HCT116 (cell line): Measurements from ENCODE around the gene TNIK. TPM values are rescaled to one million over a fixed set of nuclear protein-coding genes. Genes with fewer than 3 reads are reported as not detected.

Source experiments
- ATAC-seq: fragments of 200-7000 bp; cut with Tn5 transposase; 2 replicates; pipeline ENCODE4 v1.9.1; 2020; ENCODE audit warnings: mild to moderate bottlenecking, moderate library complexity
- BruUV-seq: library from RNA; stranded (reverse); fragments of 400-500 nt; replicated peaks from 2 replicates; lab custom pipeline; 2021; lab: Mats Ljungman, UMichigan
- CTCF ChIA-PET: fragments of 300-600 bp; sonication (Branson Sonifier 250); formaldehyde crosslinking; loops from one replicate; lab custom pipeline; 2021; ENCODE audit warnings: antibody characterized with exemption; lab: Charles Lee
- POLR2A ChIA-PET: fragments of 300-600, 350-600 bp; sonication (Branson Sonifier 250); formaldehyde crosslinking; loops from one replicate; lab custom pipeline; 2021; ENCODE audit warnings: antibody characterized with exemption; lab: Charles Lee
- RAD21 ChIA-PET, 2 experiments: fragments of 300-600 bp; sonication (Branson Sonifier 250); formaldehyde crosslinking; loops; one replicate each; lab custom pipeline; 2023; ENCODE audit warnings: low total read pairs in 2 of 2; ENCODE audit not compliant: uncharacterized antibody in 2 of 2, unreplicated experiment in 2 of 2, low non-redundant PET in 1 of 2; lab: Charles Lee
- DNase-seq: peaks from one replicate; pipeline ENCODE4 v3.0.0-alpha.2; 2010; ENCODE audit warnings: low read depth, low spot score
- H2AFZ ChIP-seq: fragments of 200-600 bp; shearing (Covaris generic), sonication (generic); 2 replicates; pipeline ENCODE4 v1.6.1; 2017; ENCODE audit warnings: low read depth, mixed run types, mixed read lengths, antibody characterized with exemption, low read length; ENCODE audit not compliant: poor library complexity, severe bottlenecking
- H3K27ac ChIP-seq: 2 replicates; pipeline ENCODE4 v1.5.1; 2012; ENCODE audit warnings: low read depth, low read length
- H3K27me3 ChIP-seq: fragments of 200-600 bp; sonication (generic); 2 replicates; pipeline ENCODE4 v1.6.1; 2016; ENCODE audit warnings: mixed run types, low read length, mixed read lengths; ENCODE audit not compliant: insufficient read depth
- H3K36me3 ChIP-seq, 2 experiments: fragments of 200-500 bp in 1 of 2; fragments of 200-600 bp in 1 of 2; sonication (Bioruptor generic) in 1 of 2; sonication (generic) in 1 of 2; 2 replicates each; pipeline versions ENCODE4 v1.5.1 to v1.6.1; 2014 to 2016; ENCODE audit warnings: low read length in 2 of 2, inconsistent platforms in 1 of 2, mixed read lengths in 1 of 2, mixed run types in 1 of 2; ENCODE audit not compliant: insufficient read depth in 2 of 2, control insufficient read depth in 1 of 2
- H3K4me1 ChIP-seq, 2 experiments: fragments of 200-600 bp in 1 of 2; sonication (generic) in 1 of 2; 2 replicates each; pipeline versions ENCODE4 v1.5.1 to v1.6.1; 2012 to 2017; ENCODE audit warnings: low read length in 2 of 2, inconsistent platforms in 1 of 2, mild to moderate bottlenecking in 1 of 2, mixed read lengths in 1 of 2, mixed run types in 1 of 2, moderate library complexity in 1 of 2; ENCODE audit not compliant: insufficient read depth in 2 of 2, control insufficient read depth in 1 of 2
- H3K4me2 ChIP-seq: fragments of 200-600 bp; sonication (generic); 2 replicates; pipeline ENCODE4 v1.6.1; 2017; ENCODE audit warnings: mixed run types, low read length, mixed read lengths
- H3K4me3 ChIP-seq, 2 experiments: fragments of 200-600 bp in 1 of 2; sonication (generic) in 1 of 2; replicated peaks in 1 of 2; 2 replicates each; pipeline ENCODE4 v1.5.1; 2011 to 2016; ENCODE audit warnings: low read length in 2 of 2, control low read depth in 1 of 2, low read depth in 1 of 2, mild to moderate bottlenecking in 1 of 2, mixed read lengths in 1 of 2, mixed run types in 1 of 2
- H3K79me2 ChIP-seq: fragments of 200-600 bp; sonication (generic); 2 replicates; pipeline ENCODE4 v1.6.1; 2017; ENCODE audit warnings: mild to moderate bottlenecking, mixed run types, low read length, moderate library complexity, mixed read lengths; ENCODE audit not compliant: insufficient read depth
- H3K9ac ChIP-seq: fragments of 200-600 bp; sonication (generic); 2 replicates; pipeline ENCODE4 v1.6.1; 2016; ENCODE audit warnings: low read length, mixed read lengths
- H3K9me2 ChIP-seq: fragments of 200-600 bp; sonication (generic), shearing (Covaris generic); 2 replicates; pipeline ENCODE4 v1.6.1; 2017; ENCODE audit warnings: mixed run types, mild to moderate bottlenecking, moderate library complexity; ENCODE audit not compliant: insufficient read depth
- H3K9me3 ChIP-seq, 2 experiments: fragments of 200-500 bp in 1 of 2; fragments of 200-600 bp in 1 of 2; sonication (Bioruptor generic) in 1 of 2; sonication (generic) in 1 of 2; 2 replicates each; pipeline ENCODE4 v1.6.1; 2014 to 2017; ENCODE audit warnings: low read length in 2 of 2, mixed read lengths in 2 of 2, inconsistent platforms in 1 of 2, low read depth in 1 of 2, mild to moderate bottlenecking in 1 of 2, mixed run types in 1 of 2, moderate library complexity in 1 of 2; ENCODE audit not compliant: control insufficient read depth in 1 of 2, insufficient read depth in 1 of 2
- H4K20me1 ChIP-seq: fragments of 200-600 bp; sonication (generic), shearing (Covaris generic); 2 replicates; pipeline ENCODE4 v1.6.1; 2017; ENCODE audit warnings: mixed run types, mild to moderate bottlenecking, moderate library complexity; ENCODE audit not compliant: insufficient read depth
- ATF3 ChIP-seq: IDR thresholded peaks from 2 replicates; pipeline ENCODE4 v1.6.1; 2012
- CBX3 ChIP-seq: IDR thresholded peaks from 2 replicates; pipeline ENCODE4 v1.6.1; 2012; ENCODE audit warnings: low read depth
- CEBPB ChIP-seq: IDR thresholded peaks from 2 replicates; pipeline ENCODE4 v1.6.1; 2012; ENCODE audit warnings: low read depth
- CTCF ChIP-seq, 3 experiments: fragments of 200-600 bp in 1 of 3; sonication (generic) in 1 of 3; IDR thresholded peaks in 2 of 3; conservative IDR thresholded peaks in 1 of 3; 2 replicates each; pipeline ENCODE4 v1.5.1; 2012 to 2017; ENCODE audit warnings: low read depth in 2 of 3, low read length in 2 of 3, antibody characterized with exemption in 1 of 3, borderline replicate concordance in 1 of 3, control low read depth in 1 of 3, mild to moderate bottlenecking in 1 of 3, mixed read lengths in 1 of 3, mixed run types in 1 of 3, moderate library complexity in 1 of 3; ENCODE audit not compliant: insufficient read depth in 1 of 3
- EGR1 ChIP-seq: IDR thresholded peaks from 2 replicates; pipeline ENCODE4 v1.6.1; 2012; ENCODE audit warnings: low read depth
- ELF1 ChIP-seq: IDR thresholded peaks from 2 replicates; pipeline ENCODE4 v1.6.1; 2012; ENCODE audit warnings: low read depth, borderline replicate concordance
- FOSL1 ChIP-seq: IDR thresholded peaks from 2 replicates; pipeline ENCODE4 v1.6.1; 2012; ENCODE audit warnings: low read depth
- JUND ChIP-seq: IDR thresholded peaks from 2 replicates; pipeline ENCODE4 v1.6.1; 2012
- MAX ChIP-seq: IDR thresholded peaks from 2 replicates; pipeline ENCODE4 v1.6.1; 2012
- POLR2AphosphoS5 ChIP-seq: IDR thresholded peaks from 2 replicates; pipeline ENCODE4 v1.6.1; 2011; ENCODE audit warnings: mild to moderate bottlenecking, low read depth, low read length, moderate library complexity
- RAD21 ChIP-seq: IDR thresholded peaks from 2 replicates; pipeline ENCODE4 v1.6.1; 2012; ENCODE audit warnings: low read depth, mild to moderate bottlenecking
- SIN3A ChIP-seq: IDR thresholded peaks from 2 replicates; pipeline ENCODE4 v1.6.1; 2012; ENCODE audit warnings: low read depth
- SRF ChIP-seq: IDR thresholded peaks from 2 replicates; pipeline ENCODE4 v1.6.1; 2012; ENCODE audit warnings: low read depth
- TCF7L2 ChIP-seq: IDR thresholded peaks from 2 replicates; pipeline ENCODE4 v1.7.0; 2011; ENCODE audit warnings: borderline replicate concordance, inconsistent platforms; ENCODE audit not compliant: insufficient read depth, insufficient read length; ENCODE audit errors: extremely low read depth
- ZNF274 ChIP-seq: fragments of 200-500 bp; sonication (Bioruptor generic); IDR thresholded peaks from 2 replicates; pipeline ENCODE4 v1.6.1; 2014; ENCODE audit warnings: mild to moderate bottlenecking, low read depth, low read length, inconsistent platforms
- intact Hi-C: fragments of 100-400 bp; cut with micrococcal nuclease; formaldehyde crosslinking; loops from 2 replicates; pipeline ENCODE4 v1.10.0; 2022
- total RNA-seq: library from RNA; stranded (reverse); gene quantifications from one replicate; pipeline ENCODE4 v1.2.1, GENCODE V29; 2021; ENCODE audit not compliant: unreplicated experiment

TNIK gene
- total RNA-seq, 1 experiment from 2014 or later = 24.1 TPM

- BruUV-seq = no TSS peak
- intact Hi-C loops = no loop called here
- no peak overlapping the region for H3K9ac ChIP-seq
Measured at GRCh38 chr3:171490901-171491300, 30.7 kb upstream of the TNIK start.

More at GRCh38 chr3:171490901-171491300, 30.7 kb upstream of the TNIK start:
- Histone ChIP-seq H3K9me3 (no peaks in the 10 kb centered on the region), H3K36me3 (no peaks in the 10 kb centered on the region)
- ATAC-seq = no peak
- ChIA-PET CTCF (no interaction called here), POLR2A (no interaction called here)
- TF ChIP-seq ELF1 (no peak), EGR1 (no peak), FOSL1 (no peak), SRF (no peak), RAD21 (no peak), MAX (no peak), POLR2AphosphoS5 (no peak), TCF7L2 (no peak), CBX3 (no peak), SIN3A (no peak), CTCF (IDR thresholded peaks at IDR 0.05 in 2 of 3, conservative IDR thresholded peaks at IDR 0.05 in 1 of 3; ENCODE audit: borderline replicate concordance in 1 of 3, insufficient read depth in 1 of 3, low read depth in 2 of 3, low read length in 2 of 3) (no peak), ATF3 (no peak), JUND (no peak), CEBPB (no peak), ZNF274 (no peak)
- TF ChIP-seq, all 23 proteins: peak for 0
- H3K79me2 ChIP-seq = no peaks in the 10 kb centered on the region
- H3K4me1 ChIP-seq = no peaks in the 10 kb centered on the region
- H3K9me2 ChIP-seq = no peaks in the 10 kb centered on the region
- H2AFZ ChIP-seq = no peak overlapping the region
- H3K4me2 ChIP-seq = no peak overlapping the region
- no peak for DNase-seq
- RAD21 ChIA-PET = no interaction called here
- H4K20me1 ChIP-seq = no peaks in the 10 kb centered on the region
- no peaks in the 10 kb centered on the region for H3K27me3 ChIP-seq
- no peak overlapping the region for H3K4me3 ChIP-seq
- no peak overlapping the region for H3K27ac ChIP-seq
